ENCODE data around the gene SSBP3.
"Not testable (repeated sequence)": the region's sequence is repeated elsewhere in the genome, so short reads cannot be mapped to it uniquely, and the experiment has no call there.

Gene SSBP3

DNA sequence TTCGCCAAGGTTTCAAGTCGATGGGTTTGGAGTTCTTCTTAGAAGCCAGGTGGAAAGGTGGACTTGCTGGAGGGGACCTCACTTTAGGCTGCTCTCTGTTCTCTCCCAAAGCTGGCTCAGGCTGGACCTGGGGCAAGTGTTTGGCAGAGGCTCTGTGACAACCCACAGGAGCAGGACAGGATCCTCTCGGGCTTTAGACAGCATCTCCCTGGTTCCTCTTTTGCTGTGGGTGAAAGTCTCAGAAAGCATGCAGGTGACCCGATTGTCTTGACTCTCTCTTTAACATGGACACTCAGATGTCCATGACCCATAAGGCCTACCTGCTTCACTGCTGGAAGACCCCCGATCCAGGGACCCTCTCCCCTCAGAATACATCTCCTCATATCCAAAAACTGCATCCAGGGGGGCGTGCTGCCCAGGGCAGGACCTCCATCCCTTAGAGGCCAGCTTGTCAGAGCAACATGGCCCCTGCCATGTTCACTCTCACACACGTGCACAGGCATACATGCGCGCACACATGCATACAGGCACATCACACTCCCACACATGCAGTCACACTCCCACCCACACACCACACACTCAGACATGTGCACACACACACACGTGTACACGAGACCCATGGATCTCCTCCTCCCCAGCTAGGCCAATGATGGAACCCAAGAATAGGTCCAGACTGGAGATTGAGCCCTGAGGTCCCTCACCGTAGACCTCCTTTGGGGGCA lies 184.9 kb downstream of the SSBP3 start:
- ChIA-PET CTCF (interaction anchor here (1.3 kb wide), 1 partner anchor 8 kb away, joined by 3 read pairs; no protein-coding TSS in a partner anchor), POLR2A (no interaction called here)
- TF ChIP-seq NFRKB (IDR thresholded peaks at IDR 0.05) (no peak), ELF4 (IDR thresholded peaks at IDR 0.05) (0 out of 2 replicates have a peak, but pooled peaks have one; percentile 15), ZNF384 (IDR thresholded peaks at IDR 0.05) (no peak), L3MBTL2 (conservative IDR thresholded peaks at IDR 0.05) (no peak), SP1 (IDR thresholded peaks at IDR 0.05) (no peak)
- no peak for DNase-seq (ENCODE audit: extremely low spot score)

GRCh38 chr1:54220004-54220811 lies 186.0 kb downstream of the SSBP3 start:
- no peak for DNase-seq (ENCODE audit: extremely low spot score)
- no peak for TF ChIP-seq L3MBTL2 (conservative IDR thresholded peaks at IDR 0.05)
- TF ChIP-seq FOXM1 (IDR thresholded peaks at IDR 0.05; ENCODE audit: borderline replicate concordance) = no peak
- TF ChIP-seq SUZ12 (IDR thresholded peaks at IDR 0.05) = no peak
- TF ChIP-seq HDGF (IDR thresholded peaks at IDR 0.05; ENCODE audit: borderline replicate concordance) = no peak
- TF ChIP-seq FOXA1 (IDR thresholded peaks at IDR 0.05) = no peak
- no peak for TF ChIP-seq SP1 (IDR thresholded peaks at IDR 0.05)
- no peak for TF ChIP-seq BHLHE40 (IDR thresholded peaks at IDR 0.05; ENCODE audit: borderline replicate concordance)
- TF ChIP-seq NFRKB (IDR thresholded peaks at IDR 0.05) = no peak
- TF ChIP-seq FOXK2 (IDR thresholded peaks at IDR 0.05) = no peak
- no peak for TF ChIP-seq TARDBP (IDR thresholded peaks at IDR 0.05)
- no peak for TF ChIP-seq LEF1 (IDR thresholded peaks at IDR 0.05; ENCODE audit: borderline replicate concordance)
- TF ChIP-seq ZNF384 (IDR thresholded peaks at IDR 0.05) = no peak
- no peak for TF ChIP-seq ELF4 (IDR thresholded peaks at IDR 0.05)
- TF ChIP-seq PKNOX1 (IDR thresholded peaks at IDR 0.05) = no peak
- TF ChIP-seq CTBP1 (IDR thresholded peaks at IDR 0.05; ENCODE audit: borderline replicate concordance) = no peak
- ChIA-PET CTCF (interaction anchor here (0.9 to 1.3 kb wide), 2 partner anchors 9 to 39 kb away, joined by 3 read pairs; no protein-coding TSS in a partner anchor), POLR2A (interaction anchor here (0.9 to 1.3 kb wide), 2 partner anchors 9 to 20 kb away, joined by 4 to 6 read pairs; partner anchors contain the start of genes CYB5RL and MRPL37)

DNA sequence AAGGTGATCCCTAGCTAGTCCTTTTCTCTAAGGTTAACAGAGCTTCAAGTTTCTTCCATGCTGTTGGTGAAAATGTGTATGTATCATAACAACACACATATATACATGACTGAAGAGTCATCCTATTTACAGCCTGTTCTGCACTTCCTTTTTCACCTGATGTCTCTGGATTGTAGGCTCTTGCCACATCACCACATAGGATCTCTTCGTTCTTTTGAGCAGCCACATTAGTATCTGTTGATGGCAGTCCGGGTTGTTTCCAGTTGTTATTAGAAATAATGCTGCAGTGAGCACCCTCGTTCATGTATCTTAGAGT lies 186.5 kb downstream of the SSBP3 start:
- DNase-seq (ENCODE audit: extremely low spot score) = no peak
- POLR2A ChIA-PET = interaction anchor here (1.3 kb wide), 1 partner anchor 20 kb away, joined by 6 read pairs; the partner anchor contains the start of genes CYB5RL and MRPL37
- CTCF ChIA-PET = no interaction called here
- TF ChIP-seq HDGF (IDR thresholded peaks at IDR 0.05; ENCODE audit: borderline replicate concordance) (no peak), LEF1 (IDR thresholded peaks at IDR 0.05; ENCODE audit: borderline replicate concordance) (no peak), SP1 (IDR thresholded peaks at IDR 0.05) (no peak), SUZ12 (IDR thresholded peaks at IDR 0.05) (no peak), CTBP1 (IDR thresholded peaks at IDR 0.05; ENCODE audit: borderline replicate concordance) (no peak), L3MBTL2 (conservative IDR thresholded peaks at IDR 0.05) (no peak), ZNF384 (IDR thresholded peaks at IDR 0.05) (no peak), FOXM1 (IDR thresholded peaks at IDR 0.05; ENCODE audit: borderline replicate concordance) (no peak), BHLHE40 (IDR thresholded peaks at IDR 0.05; ENCODE audit: borderline replicate concordance) (no peak), TARDBP (IDR thresholded peaks at IDR 0.05) (no peak), NFRKB (IDR thresholded peaks at IDR 0.05) (no peak), PKNOX1 (IDR thresholded peaks at IDR 0.05) (no peak), FOXK2 (IDR thresholded peaks at IDR 0.05) (no peak)

GRCh38 chr1:54218883-54219687 lies 187.1 kb downstream of the SSBP3 start:
- no peak for TF ChIP-seq ELF4 (IDR thresholded peaks at IDR 0.05)
- TF ChIP-seq FOXM1 (IDR thresholded peaks at IDR 0.05; ENCODE audit: borderline replicate concordance) = no peak
- ChIA-PET POLR2A (interaction anchor here (1.3 to 2.3 kb wide), 2 partner anchors 19 kb away, joined by 6 to 8 read pairs; partner anchors contain the start of genes CYB5RL and MRPL37), CTCF (no interaction called here)
- DNase-seq (ENCODE audit: extremely low spot score) = no peak

DNA sequence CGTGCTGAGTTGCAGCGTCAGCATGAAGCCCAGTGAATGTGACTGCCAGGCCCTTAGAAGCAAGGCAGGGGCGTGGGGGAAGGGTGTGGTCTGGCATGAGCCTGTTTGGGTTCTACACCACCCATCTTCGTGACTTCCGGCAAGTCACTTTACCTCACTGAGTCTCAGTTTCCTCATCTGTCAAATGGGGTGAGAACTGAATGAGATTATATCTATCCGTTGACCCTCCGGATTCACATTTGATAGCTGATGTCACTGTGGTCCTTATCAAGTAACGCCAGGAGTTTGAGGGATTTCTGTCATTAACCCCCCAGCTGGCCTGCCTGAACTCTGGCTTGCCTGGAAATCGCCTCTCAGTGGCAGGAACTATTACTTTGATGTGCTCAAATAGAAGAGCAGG lies 190.7 kb downstream of the SSBP3 start:
- DNase-seq (ENCODE audit: extremely low spot score) = no peak
- CTCF ChIA-PET = no interaction called here
- POLR2A ChIA-PET = interaction anchor here (0.8 kb wide), 1 partner anchor 16 kb away, joined by 4 read pairs; the partner anchor contains the start of genes CYB5RL and MRPL37
- TF ChIP-seq ELF4 (IDR thresholded peaks at IDR 0.05) (no peak), BHLHE40 (IDR thresholded peaks at IDR 0.05; ENCODE audit: borderline replicate concordance) (no peak), NFRKB (IDR thresholded peaks at IDR 0.05) (no peak), ZNF384 (IDR thresholded peaks at IDR 0.05) (no peak), CTBP1 (IDR thresholded peaks at IDR 0.05; ENCODE audit: borderline replicate concordance) (no peak), ARNT (IDR thresholded peaks at IDR 0.05) (no peak), FOXK2 (IDR thresholded peaks at IDR 0.05) (no peak), FOXA1 (IDR thresholded peaks at IDR 0.05) (no peak), LEF1 (IDR thresholded peaks at IDR 0.05; ENCODE audit: borderline replicate concordance) (no peak), TARDBP (IDR thresholded peaks at IDR 0.05) (no peak)

GRCh38 chr1:54212872-54213271 lies 193.3 kb downstream of the SSBP3 start:
- TF ChIP-seq SUZ12 (IDR thresholded peaks at IDR 0.05) (no peak), BHLHE40 (IDR thresholded peaks at IDR 0.05; ENCODE audit: borderline replicate concordance) (no peak), FOXK2 (IDR thresholded peaks at IDR 0.05) (no peak), FOXA1 (IDR thresholded peaks at IDR 0.05) (no peak), FOXM1 (IDR thresholded peaks at IDR 0.05; ENCODE audit: borderline replicate concordance) (no peak), PKNOX1 (IDR thresholded peaks at IDR 0.05) (no peak), ZNF384 (IDR thresholded peaks at IDR 0.05) (no peak), ELF4 (IDR thresholded peaks at IDR 0.05) (no peak), CTBP1 (IDR thresholded peaks at IDR 0.05; ENCODE audit: borderline replicate concordance) (no peak), L3MBTL2 (conservative IDR thresholded peaks at IDR 0.05) (no peak), HDGF (IDR thresholded peaks at IDR 0.05; ENCODE audit: borderline replicate concordance) (no peak)
- POLR2A ChIA-PET = interaction anchor here (3.1 kb wide), 1 partner anchor 13 kb away, joined by 10 read pairs; the partner anchor contains the start of genes CYB5RL and MRPL37
- CTCF ChIA-PET = no interaction called here
- no peak for DNase-seq (ENCODE audit: extremely low spot score)

GRCh38 chr1:54207896-54208295 lies 198.3 kb downstream of the SSBP3 start:
- CTCF ChIA-PET; DNase-seq (ENCODE audit: extremely low spot score); POLR2A ChIA-PET: not testable (repeated sequence)

Measured in HEK293T (cell line).